Measurements from ENCODE around the gene APOLD1.

Gene APOLD1

GRCh38 chr12:12755923-12756322, 29.5 kb upstream of the APOLD1 start:
- Histone ChIP-seq H3K4me1 (ENCODE audit: low read length) (no peaks in the 10 kb centered on the region), H3F3A (ENCODE audit: insufficient read depth, low read length) (no peaks in the 10 kb centered on the region), H3K9me3 (replicated peaks; ENCODE audit: insufficient read depth, low read length) (no peaks in the 10 kb centered on the region), H3K27ac (ENCODE audit: low read length) (no peak overlapping the region), H3K79me2 (ENCODE audit: low read length) (peaks cover 25% of the 10 kb centered on the region), H2AFZ (ENCODE audit: low read length) (no peak overlapping the region), H3K9me2 (replicated peaks; ENCODE audit: insufficient read depth, low read length) (no peaks in the 10 kb centered on the region), H4K20me1 (ENCODE audit: insufficient read depth, low read length) (no peaks in the 10 kb centered on the region), H3K4me3 (ENCODE audit: low read length) (no peak overlapping the region), H3K9ac (ENCODE audit: low read length) (no peak overlapping the region), H3K4me2 (ENCODE audit: low read depth, low read length) (no peak overlapping the region), H3K27me3 (replicated peaks; ENCODE audit: insufficient read depth, low read length) (no peaks in the 10 kb centered on the region), H3K36me3 (replicated peaks; ENCODE audit: insufficient read depth, low read length) (no peaks in the 10 kb centered on the region)
- DNase-seq = no peak
- TF ChIP-seq EZH2 (optimal IDR thresholded peaks at IDR 0.05; ENCODE audit: low read depth, low read length) (no peak), EZH2phosphoT487 (IDR thresholded peaks at IDR 0.05; ENCODE audit: low read length) (no peak), CTCF (IDR thresholded peaks at IDR 0.05; ENCODE audit: low read length) (no peak)

- Histone ChIP-seq H3F3A (ENCODE audit: insufficient read depth, low read length) (no peaks in the 10 kb centered on the region), H3K79me2 (ENCODE audit: low read length) (peaks cover 22% of the 10 kb centered on the region), H2AFZ (ENCODE audit: low read length) (no peak overlapping the region), H3K27me3 (replicated peaks; ENCODE audit: insufficient read depth, low read length) (no peaks in the 10 kb centered on the region), H3K27ac (ENCODE audit: low read length) (no peak overlapping the region), H4K20me1 (ENCODE audit: insufficient read depth, low read length) (no peaks in the 10 kb centered on the region), H3K4me3 (ENCODE audit: low read length) (no peak overlapping the region), H3K4me1 (ENCODE audit: low read length) (no peaks in the 10 kb centered on the region), H3K9me2 (replicated peaks; ENCODE audit: insufficient read depth, low read length) (no peaks in the 10 kb centered on the region), H3K9me3 (replicated peaks; ENCODE audit: insufficient read depth, low read length) (no peaks in the 10 kb centered on the region), H3K36me3 (replicated peaks; ENCODE audit: insufficient read depth, low read length) (no peaks in the 10 kb centered on the region), H3K4me2 (ENCODE audit: low read depth, low read length) (no peak overlapping the region), H3K9ac (ENCODE audit: low read length) (no peak overlapping the region)
- TF ChIP-seq EZH2phosphoT487 (IDR thresholded peaks at IDR 0.05; ENCODE audit: low read length) (no peak), CTCF (IDR thresholded peaks at IDR 0.05; ENCODE audit: low read length) (no peak), EZH2 (optimal IDR thresholded peaks at IDR 0.05; ENCODE audit: low read depth, low read length) (no peak)
- DNase-seq = no peak
These were observed 28.3 kb upstream of the APOLD1 start for GRCh38 chr12:12757121-12757520.

- no peak for TF ChIP-seq CTCF (IDR thresholded peaks at IDR 0.05; ENCODE audit: low read length)
- Histone ChIP-seq H3K27ac (ENCODE audit: low read length) (no peak overlapping the region), H3K27me3 (replicated peaks; ENCODE audit: insufficient read depth, low read length) (no peaks in the 10 kb centered on the region), H3F3A (ENCODE audit: insufficient read depth, low read length) (no peaks in the 10 kb centered on the region), H3K9me2 (replicated peaks; ENCODE audit: insufficient read depth, low read length) (no peaks in the 10 kb centered on the region), H3K79me2 (ENCODE audit: low read length) (peaks cover 24% of the 10 kb centered on the region), H3K9me3 (replicated peaks; ENCODE audit: insufficient read depth, low read length) (no peaks in the 10 kb centered on the region), H3K4me3 (ENCODE audit: low read length) (no peak overlapping the region), H3K4me1 (ENCODE audit: low read length) (no peaks in the 10 kb centered on the region), H3K9ac (ENCODE audit: low read length) (no peak overlapping the region), H2AFZ (ENCODE audit: low read length) (no peak overlapping the region), H4K20me1 (ENCODE audit: insufficient read depth, low read length) (no peaks in the 10 kb centered on the region), H3K36me3 (replicated peaks; ENCODE audit: insufficient read depth, low read length) (no peaks in the 10 kb centered on the region), H3K4me2 (ENCODE audit: low read depth, low read length) (no peak overlapping the region)
- no peak for DNase-seq
These were observed 26.1 kb upstream of the APOLD1 start for GRCh38 chr12:12759234-12759915.

Measured in MM.1S (cell line).